Ascending aorta (tissue), 2 donors: ENCODE measurements around the gene TRIM2. TPM values are rescaled to one million over a fixed set of nuclear protein-coding genes. Genes with fewer than 3 reads are reported as not detected.

Source experiments
- DNase-seq, 2 donors: peaks; one replicate each; pipeline ENCODE4 v3.0.0-alpha.2; 2019; ENCODE audit warnings: low spot score in 2 of 2
- H3K27ac ChIP-seq, 2 donors: fragments of 200-600 bp; sonication (generic); one replicate each; pipeline ENCODE4 v1.5.1; 2016 to 2017; ENCODE audit warnings: mild to moderate bottlenecking in 1 of 2
- H3K27me3 ChIP-seq: fragments of 200-600 bp; sonication (generic); one replicate; pipeline ENCODE4 v1.5.1; 2017
- H3K36me3 ChIP-seq, 2 donors: fragments of 200-600 bp; sonication (generic); one replicate each; pipeline ENCODE4 v1.5.1; 2016
- H3K4me1 ChIP-seq, 2 donors: fragments of 200-600 bp; sonication (generic); one replicate each; pipeline ENCODE4 v1.5.1; 2016 to 2017; ENCODE audit warnings: mild to moderate bottlenecking in 1 of 2
- H3K4me3 ChIP-seq, 2 donors: fragments of 200-600 bp; sonication (generic); one replicate each; pipeline ENCODE4 v1.5.1; 2016 to 2017; ENCODE audit warnings: mild to moderate bottlenecking in 1 of 2
- H3K9me3 ChIP-seq, 2 donors: fragments of 200-600 bp; sonication (generic); one replicate each; pipeline ENCODE4 v1.5.1; 2016
- CTCF ChIP-seq, 3 experiments: fragments of 200-600 bp in 2 of 3; fragments of 450-650 bp in 1 of 3; sonication (generic) in 2 of 3; IDR thresholded peaks; one replicate each; pipeline ENCODE4 v1.5.1; 2016 to 2019; ENCODE audit warnings: antibody characterized with exemption in 3 of 3, mild to moderate bottlenecking in 1 of 3, moderate library complexity in 1 of 3
- intact Hi-C: fragments of 100-400 bp; cut with DNase I; formaldehyde crosslinking; loops from one replicate; pipeline ENCODE4 v1.15.1; 2023
- total RNA-seq: library from RNA; depleted of rRNA; stranded (reverse); fragments of >200 nt; gene quantifications from one replicate; pipeline ENCODE4 v1.1.0, GENCODE V29; 2016

The TRIM2 gene
- total RNA-seq, 1 donor from 2014 or later: 33.3 TPM

GRCh38 chr4:153209410-153209809 lies 5.2 kb downstream of the TRIM2 start:
- intact Hi-C loops: no loop called here
- no peaks in the 10 kb centered on the region for H3K36me3 ChIP-seq

GRCh38 chr4:153210727-153211126 lies 6.5 kb downstream of the TRIM2 start:
- Histone ChIP-seq H3K4me1 (no peaks in the 10 kb centered on the region), H3K4me3 (no peak overlapping the region), H3K36me3 (no peaks in the 10 kb centered on the region), H3K27ac (no peak overlapping the region), H3K27me3 (no peaks in the 10 kb centered on the region), H3K9me3 (no peaks in the 10 kb centered on the region)
- DNase-seq: no peak
- no peak for TF ChIP-seq CTCF (IDR thresholded peaks at IDR 0.05)
- intact Hi-C loops: no loop called here

More at GRCh38 chr4:153209410-153209809, 5.2 kb downstream of the TRIM2 start:
- no peak for TF ChIP-seq CTCF (IDR thresholded peaks at IDR 0.05)
- H3K4me1 ChIP-seq: no peaks in the 10 kb centered on the region
- no peak overlapping the region for H3K4me3 ChIP-seq
- no peaks in the 10 kb centered on the region for H3K9me3 ChIP-seq
- DNase-seq: no peak
- H3K27me3 ChIP-seq: no peaks in the 10 kb centered on the region
- H3K27ac ChIP-seq: no peak overlapping the region

- no peaks in the 10 kb centered on the region for H3K4me1 ChIP-seq
- no peaks in the 10 kb centered on the region for H3K27me3 ChIP-seq
- DNase-seq: no peak
- no peak overlapping the region for H3K27ac ChIP-seq
- no peak overlapping the region for H3K4me3 ChIP-seq
- intact Hi-C loops: no loop called here
- H3K9me3 ChIP-seq: no peaks in the 10 kb centered on the region
- H3K36me3 ChIP-seq: no peaks in the 10 kb centered on the region
- TF ChIP-seq CTCF (IDR thresholded peaks at IDR 0.05): no peak
These were observed 7.9 kb downstream of the TRIM2 start for GRCh38 chr4:153211986-153212728.

GRCh38 chr4:153212736-153213135 lies 8.5 kb downstream of the TRIM2 start:
- H3K4me3 ChIP-seq: no peak overlapping the region
- no peaks in the 10 kb centered on the region for H3K27me3 ChIP-seq
- H3K36me3 ChIP-seq: no peaks in the 10 kb centered on the region
- DNase-seq: no peak
- TF ChIP-seq CTCF (IDR thresholded peaks at IDR 0.05): no peak
- no peaks in the 10 kb centered on the region for H3K9me3 ChIP-seq
- H3K4me1 ChIP-seq: no peaks in the 10 kb centered on the region
- intact Hi-C loops: no loop called here
- H3K27ac ChIP-seq: no peak overlapping the region

GRCh38 chr4:153215921-153216320 lies 11.7 kb downstream of the TRIM2 start:
- intact Hi-C loops: no loop called here
- no peaks in the 10 kb centered on the region for H3K4me1 ChIP-seq
- no peaks in the 10 kb centered on the region for H3K9me3 ChIP-seq
- H3K27ac ChIP-seq: no peak overlapping the region
- no peak overlapping the region for H3K4me3 ChIP-seq
- no peak for TF ChIP-seq CTCF (IDR thresholded peaks at IDR 0.05)
- no peaks in the 10 kb centered on the region for H3K27me3 ChIP-seq
- no peak for DNase-seq
- no peaks in the 10 kb centered on the region for H3K36me3 ChIP-seq
